IMR-90 (cell line): ENCODE data around the gene NR4A3. TPM values are rescaled to one million over a fixed set of nuclear protein-coding genes. Genes with fewer than 3 reads are reported as not detected.

Source experiments
- ATAC-seq: fragments of 200-7000 bp; cut with Tn5 transposase; 2 replicates; pipeline ENCODE4 v1.9.1; 2020; ENCODE audit warnings: low read depth, mild to moderate bottlenecking, moderate library complexity
- BruUV-seq: library from RNA; stranded (reverse); fragments of 400-500 nt; replicated peaks from 2 replicates; lab custom pipeline; 2021; lab: Mats Ljungman, UMichigan
- CTCF ChIA-PET: fragments of 300-600 bp; formaldehyde crosslinking; extraction: SDS; loops from one replicate; lab custom pipeline; 2021; ENCODE audit warnings: antibody characterized with exemption; lab: Yijun Ruan, JAX
- POLR2A ChIA-PET: fragments of 300-600 bp; sonication (Branson Sonifier 250); formaldehyde crosslinking; loops from one replicate; lab custom pipeline; 2022; ENCODE audit warnings: antibody characterized with exemption; ENCODE audit not compliant: unreplicated experiment; lab: Charles Lee
- DNase-seq: peaks from one replicate; pipeline ENCODE4 v3.0.0; 2013
- H2AFZ ChIP-seq: replicated peaks from 2 replicates; pipeline ENCODE3; 2013; ENCODE audit warnings: low read length, mild to moderate bottlenecking; ENCODE audit not compliant: poor library complexity
- H2AK5ac ChIP-seq: 2 replicates; pipeline ENCODE4 v1.6.1; 2013; ENCODE audit warnings: low read depth, low read length, inconsistent platforms
- H2AK9ac ChIP-seq: replicated peaks from 2 replicates; pipeline ENCODE3; 2013; ENCODE audit warnings: mild to moderate bottlenecking, low read depth, low read length, moderate library complexity; ENCODE audit not compliant: poor library complexity
- H2BK120ac ChIP-seq: 2 replicates; pipeline ENCODE4 v1.6.1; 2013; ENCODE audit warnings: low read depth, low read length, inconsistent platforms
- H2BK15ac ChIP-seq: 3 replicates; pipeline ENCODE4 v1.6.1; 2013; ENCODE audit warnings: low read depth, low read length, inconsistent platforms
- H2BK20ac ChIP-seq: 2 replicates; pipeline ENCODE4 v1.6.1; 2013; ENCODE audit warnings: low read depth, mild to moderate bottlenecking, inconsistent platforms, low read length, moderate library complexity
- H2BK5ac ChIP-seq: 2 replicates; pipeline ENCODE4 v1.6.1; 2013; ENCODE audit warnings: mild to moderate bottlenecking, low read depth, low read length, inconsistent platforms; ENCODE audit not compliant: poor library complexity, severe bottlenecking
- H3K14ac ChIP-seq: replicated peaks from 2 replicates; pipeline ENCODE4 v1.6.1; 2013; ENCODE audit warnings: low read depth, low read length, inconsistent platforms
- H3K18ac ChIP-seq: 2 replicates; pipeline ENCODE4 v1.6.1; 2013; ENCODE audit warnings: low read depth, low read length, control low read depth
- H3K23ac ChIP-seq: 2 replicates; pipeline ENCODE4 v1.6.1; 2013; ENCODE audit warnings: low read depth, low read length, inconsistent platforms
- H3K27ac ChIP-seq: 2 replicates; pipeline ENCODE4 v1.5.1; 2013; ENCODE audit warnings: mild to moderate bottlenecking, control low read depth, low read length; ENCODE audit not compliant: insufficient read depth
- H3K27me3 ChIP-seq: 2 replicates; pipeline ENCODE4 v1.6.1; 2013; ENCODE audit warnings: low read length; ENCODE audit not compliant: control insufficient read depth, insufficient read depth
- H3K36me3 ChIP-seq: 2 replicates; pipeline ENCODE4 v1.6.1; 2013; ENCODE audit warnings: low read length, mixed read lengths; ENCODE audit not compliant: control insufficient read depth, insufficient read depth
- H3K4ac ChIP-seq: 2 replicates; pipeline ENCODE4 v1.6.1; 2013; ENCODE audit warnings: low read depth, low read length, inconsistent platforms
- H3K4me1 ChIP-seq: 2 replicates; pipeline ENCODE4 v1.6.1; 2013; ENCODE audit warnings: low read length, mixed read lengths; ENCODE audit not compliant: control insufficient read depth, insufficient read depth
- H3K4me2 ChIP-seq: 2 replicates; pipeline ENCODE4 v1.6.1; 2013; ENCODE audit warnings: low read depth, mild to moderate bottlenecking, control low read depth, low read length, moderate library complexity
- H3K4me3 ChIP-seq: 2 replicates; pipeline ENCODE4 v1.5.1; 2013; ENCODE audit warnings: low read depth, mild to moderate bottlenecking, control low read depth, low read length, moderate library complexity; ENCODE audit not compliant: insufficient read depth
- H3K56ac ChIP-seq: 2 replicates; pipeline ENCODE4 v1.6.1; 2013; ENCODE audit warnings: low read length, inconsistent platforms; ENCODE audit not compliant: insufficient read depth; ENCODE audit errors: extremely low read depth
- H3K79me1 ChIP-seq, 2 experiments: 2 replicates each; pipeline ENCODE4 v1.6.1; 2013; ENCODE audit warnings: low read length in 2 of 2, inconsistent platforms in 1 of 2, low read depth in 1 of 2
- H3K9ac ChIP-seq: 2 replicates; pipeline ENCODE4 v1.6.1; 2013; ENCODE audit warnings: low read depth, low read length, control low read depth
- H3K9me1 ChIP-seq: 2 replicates; pipeline ENCODE4 v1.6.1; 2013; ENCODE audit warnings: low read length, inconsistent platforms; ENCODE audit not compliant: insufficient read depth
- H3K9me3 ChIP-seq: 2 replicates; pipeline ENCODE4 v1.6.1; 2013; ENCODE audit warnings: low read length; ENCODE audit not compliant: control insufficient read depth, insufficient read depth
- H4K20me1 ChIP-seq: 2 replicates; pipeline ENCODE4 v1.6.1; 2013; ENCODE audit warnings: low read length, inconsistent platforms; ENCODE audit not compliant: insufficient read depth
- H4K5ac ChIP-seq: 2 replicates; pipeline ENCODE4 v1.6.1; 2013; ENCODE audit warnings: mild to moderate bottlenecking, low read depth, low read length, control low read depth
- H4K8ac ChIP-seq, 2 experiments: 2 replicates each; pipeline ENCODE4 v1.6.1; 2013; ENCODE audit warnings: low read depth in 2 of 2, low read length in 2 of 2, control low read depth in 1 of 2, inconsistent platforms in 1 of 2
- H4K91ac ChIP-seq: 2 replicates; pipeline ENCODE4 v1.6.1; 2013; ENCODE audit warnings: low read depth, low read length, inconsistent platforms; ENCODE audit not compliant: insufficient read depth
- POLR2A ChIP-seq: IDR thresholded peaks from 2 replicates; pipeline ENCODE4 v1.6.1; 2012; ENCODE audit warnings: mild to moderate bottlenecking, low read depth, low read length
- WGBS, 2 experiments: methylation state at CpG; one replicate each; pipeline versions ENCODE4 v1.1.5 to v1.1.7; 2013; ENCODE audit warnings: missing lambda C conversion rate in 2 of 2; ENCODE audit not compliant: insufficient read length in 1 of 2; ENCODE audit errors: extremely low coverage in 2 of 2; 5-methylcytosine and 5-hydroxymethylcytosine counted together
- dilution Hi-C: fragments of 300-500 bp; cut with HindIII; formaldehyde crosslinking; loops from one replicate; pipeline ENCODE4 v1.14.3; 2018; ENCODE audit warnings: low sequenced_read_pairs; ENCODE audit not compliant: unreplicated experiment
- in situ Hi-C: fragments of 300-500 bp; cut with MboI; formaldehyde crosslinking; loops from 3 replicates; pipeline ENCODE4 v1.14.3; 2019; ENCODE audit warnings: low sequenced_read_pairs, inconsistent platforms, mixed read lengths
- intact Hi-C: fragments of 100-400 bp; cut with micrococcal nuclease; formaldehyde crosslinking; loops from 2 replicates; pipeline ENCODE4 v1.10.0; 2022
- polyA plus RNA-seq, 3 experiments: library from polyadenylated mRNA; depleted of rRNA; stranded (reverse); fragments of >200 nt; gene quantifications; 2 replicates each; pipeline ENCODE4 v1.2.3, GENCODE V29; 2012; ENCODE audit warnings: low replicate concordance in 1 of 3
- total RNA-seq: library from RNA; depleted of rRNA; stranded (reverse); fragments of >200 nt; gene quantifications from 2 replicates; pipeline ENCODE4 v1.2.3, GENCODE V29; 2012
- TF ChIP-seq, protein P1 (sequence below): fragments of 150-350 bp; IDR thresholded peaks from 2 replicates; pipeline ENCODE4 v1.6.1; 2016; ENCODE audit warnings: low read depth, mild to moderate bottlenecking, low read length, moderate library complexity, borderline replicate concordance

NR4A3 gene
- total and polyA plus RNA-seq, 2 of the 4 experiments (the other 2 are of a cell fraction), result 0.27 to 0.54 TPM

DNA sequence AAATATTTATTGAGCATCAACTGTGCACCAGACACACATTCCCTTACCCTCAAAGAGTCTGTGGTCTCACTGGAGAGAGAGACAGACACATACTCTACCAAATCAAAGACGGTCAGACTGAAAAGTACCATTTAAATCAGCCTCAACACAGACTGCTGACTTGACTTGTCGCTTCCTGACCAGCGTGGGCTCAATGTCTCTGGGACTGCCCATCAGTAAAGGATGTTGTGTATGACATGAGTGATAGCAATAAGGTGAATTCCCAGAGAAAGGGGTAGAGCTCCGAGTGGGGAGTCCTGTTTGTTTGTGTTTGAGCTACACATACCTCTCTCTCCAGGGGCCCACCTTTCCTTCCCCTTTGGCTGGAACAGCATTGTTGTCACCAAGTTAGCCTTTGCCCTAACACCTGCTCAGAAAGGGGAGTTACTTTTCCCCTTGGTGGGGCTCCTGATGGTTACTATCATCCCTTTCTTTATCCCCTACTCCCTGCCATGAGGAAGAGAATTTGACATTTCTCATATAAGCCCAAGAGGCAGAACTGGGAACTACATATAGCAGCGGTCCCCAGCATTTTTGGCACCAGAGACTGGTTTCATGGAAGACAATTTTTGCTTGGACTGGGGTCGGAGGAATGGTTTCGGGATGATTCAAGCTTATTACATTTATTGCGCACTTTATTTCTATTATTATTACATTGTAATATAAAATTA, 33.9 kb downstream of the NR4A3 start:
- Histone ChIP-seq H4K5ac (no peak overlapping the region), H2BK15ac (no peak overlapping the region), H3K23ac (no peak overlapping the region), H3K9ac (no peak overlapping the region), H3K27ac (no peak overlapping the region), H2BK120ac (no peak overlapping the region), H3K4ac (no peak overlapping the region), H2AK5ac (no peak overlapping the region), H3K4me1 (peaks cover 3% of the 10 kb centered on the region; the same call in 1 of the 2 replicates), H3K14ac (no peak overlapping the region), H4K8ac (no peak overlapping the region), H2BK20ac (no peak overlapping the region), H3K36me3 (peaks cover 3% of the 10 kb centered on the region), H3K18ac (no peak overlapping the region), H3K79me1 (0 out of 4 replicates have a peak, but pooled peaks cover 0 to 4% of the 10 kb centered on the region in 2 experiments), H3K9me1 (peaks cover 3% of the 10 kb centered on the region; the same call in 1 of the 2 replicates), H4K20me1 (no peaks in the 10 kb centered on the region), H3K56ac (no peak overlapping the region), H3K4me2 (no peak overlapping the region), H4K91ac (no peak overlapping the region), H3K9me3 (no peaks in the 10 kb centered on the region), H2BK5ac (no peak overlapping the region), H3K4me3 (no peak overlapping the region), H2AK9ac (no peak overlapping the region), H2AFZ (no peak overlapping the region), H3K27me3 (no peaks in the 10 kb centered on the region)
- intact Hi-C loops (no loop called here), in situ Hi-C loops (no loop called here), dilution Hi-C loops (no loop called here)
- CTCF ChIA-PET, result interaction anchor here (0.6 to 1.3 kb wide), 2 partner anchors 21 to 946 kb away, joined by 4 to 5 read pairs; no protein-coding TSS in a partner anchor
- POLR2A ChIA-PET, result no interaction called here
- no CpG with 5 or more reads among the region's 8 CpGs for WGBS, 2 experiments
- DNase-seq (no peak), ATAC-seq (no peak)
- no TSS peak for BruUV-seq
- TF ChIP-seq POLR2A, result 0 out of 2 replicates have a peak, but pooled peaks have one; percentile 42
- TF ChIP-seq, protein P1, sequence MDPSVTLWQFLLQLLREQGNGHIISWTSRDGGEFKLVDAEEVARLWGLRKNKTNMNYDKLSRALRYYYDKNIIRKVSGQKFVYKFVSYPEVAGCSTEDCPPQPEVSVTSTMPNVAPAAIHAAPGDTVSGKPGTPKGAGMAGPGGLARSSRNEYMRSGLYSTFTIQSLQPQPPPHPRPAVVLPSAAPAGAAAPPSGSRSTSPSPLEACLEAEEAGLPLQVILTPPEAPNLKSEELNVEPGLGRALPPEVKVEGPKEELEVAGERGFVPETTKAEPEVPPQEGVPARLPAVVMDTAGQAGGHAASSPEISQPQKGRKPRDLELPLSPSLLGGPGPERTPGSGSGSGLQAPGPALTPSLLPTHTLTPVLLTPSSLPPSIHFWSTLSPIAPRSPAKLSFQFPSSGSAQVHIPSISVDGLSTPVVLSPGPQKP, result no peak
